HG02840 (cell line): Measurements from ENCODE around the gene STOML2.
"Not testable (repeated sequence)": the region's sequence is repeated elsewhere in the genome, so short reads cannot be mapped to it uniquely, and the experiment has no call there.

Experiments used
- ATAC-seq: cut with Tn5 transposase; IDR thresholded peaks from one replicate; pipeline ENCODE4 v1.9.1; 2021; ENCODE audit warnings: mild to moderate bottlenecking, moderate library complexity, moderate number of reproducible peaks; ENCODE audit not compliant: unreplicated experiment, low FRiP score

Gene STOML2

GRCh38 chr9:35102769-35103659, at the start of gene STOML2:
TSS of gene STOML2 (minus strand) at chr9:35103131. CDS start at chr9:35103094, 37 bp downstream.
- ATAC-seq: peak; percentile 93

- not testable (repeated sequence) for ATAC-seq
Observed at GRCh38 chr9:35147941-35148563, 45.1 kb upstream of the STOML2 start.

GRCh38 chr9:35142037-35142436, 39.1 kb upstream of the STOML2 start:
- no peak for ATAC-seq

GRCh38 chr9:35140093-35140492, 37.2 kb upstream of the STOML2 start:
- no peak for ATAC-seq

- ATAC-seq: no peak
Observed at GRCh38 chr9:35136866-35137265, 33.9 kb upstream of the STOML2 start.

GRCh38 chr9:35135988-35136387, 33.1 kb upstream of the STOML2 start:
- no peak for ATAC-seq

GRCh38 chr9:35134920-35135319, 32.0 kb upstream of the STOML2 start:
- no peak for ATAC-seq

- ATAC-seq: peak; percentile 53
Observed at GRCh38 chr9:35116898-35117551, 14.1 kb upstream of the STOML2 start.

GRCh38 chr9:35116539-35116897, 13.6 kb upstream of the STOML2 start:
- ATAC-seq: peak; percentile 5

- ATAC-seq: peak; percentile 55
Observed at GRCh38 chr9:35115680-35116538, 13.0 kb upstream of the STOML2 start, which contains the start of gene ATOSB. TSS of gene ATOSB (minus strand) at chr9:35115862. CDS start at chr9:35108274, 7,588 bp downstream.

- no peak for ATAC-seq
Observed at GRCh38 chr9:35114840-35115628, 12.1 kb upstream of the STOML2 start.

GRCh38 chr9:35114113-35114839, 11.3 kb upstream of the STOML2 start:
- ATAC-seq: no peak

GRCh38 chr9:35112257-35113020, 9.5 kb upstream of the STOML2 start:
- ATAC-seq: no peak

GRCh38 chr9:35111001-35111933, 8.3 kb upstream of the STOML2 start:
- ATAC-seq: peak; percentile 74

GRCh38 chr9:35110327-35110761, 7.4 kb upstream of the STOML2 start:
- ATAC-seq: no peak

- ATAC-seq: no peak
Observed at GRCh38 chr9:35108946-35109575, 6.1 kb upstream of the STOML2 start.
